ENCODE results near the gene MPPED1.
A peak's percentile ranks its signal among the peaks of the same experiment; 100 is the strongest.

MPPED1 gene

GRCh38 chr22:43479301-43479950, 67.6 kb downstream of the MPPED1 start:
- no peak for DNase-seq

- DNase-seq, result no peak
Measured at GRCh38 chr22:43479962-43480361, 68.1 kb downstream of the MPPED1 start.

GRCh38 chr22:43481568-43482317, 69.9 kb downstream of the MPPED1 start:
- peak; percentile 54 for DNase-seq

- DNase-seq, result no peak
Measured at GRCh38 chr22:43482318-43482625, 70.5 kb downstream of the MPPED1 start.

- no peak for DNase-seq
Measured at GRCh38 chr22:43483266-43483665, 71.5 kb downstream of the MPPED1 start.

- DNase-seq, result no peak
Measured at GRCh38 chr22:43483669-43484068, 71.9 kb downstream of the MPPED1 start.

GRCh38 chr22:43484227-43484626, 72.4 kb downstream of the MPPED1 start:
- DNase-seq, result no peak

- no peak for DNase-seq
Measured at GRCh38 chr22:43485502-43486089, 73.8 kb downstream of the MPPED1 start.

GRCh38 chr22:43487311-43488030, 75.7 kb downstream of the MPPED1 start:
- DNase-seq, result no peak

- DNase-seq, result no peak
Measured at GRCh38 chr22:43488031-43488866, 76.4 kb downstream of the MPPED1 start.

GRCh38 chr22:43488937-43489336, 77.1 kb downstream of the MPPED1 start:
- no peak for DNase-seq

- peak; percentile 36 for DNase-seq
Measured at GRCh38 chr22:43490311-43490710, 78.5 kb downstream of the MPPED1 start.

GRCh38 chr22:43491177-43491576, 79.4 kb downstream of the MPPED1 start:
- DNase-seq, result no peak

- DNase-seq, result no peak
Measured at GRCh38 chr22:43491737-43492136, 79.9 kb downstream of the MPPED1 start.

- DNase-seq, result no peak
Measured at GRCh38 chr22:43493297-43493696, 81.5 kb downstream of the MPPED1 start.

- DNase-seq, result no peak
Measured at GRCh38 chr22:43497956-43498855, 86.4 kb downstream of the MPPED1 start.

GRCh38 chr22:43498856-43499253, 87.0 kb downstream of the MPPED1 start:
- DNase-seq, result no peak

GRCh38 chr22:43500792-43501785, 89.3 kb downstream of the MPPED1 start:
- DNase-seq, result peak; percentile 62

GRCh38 chr22:43501878-43502277, 90.1 kb downstream of the MPPED1 start:
- peak; percentile 87 for DNase-seq

GRCh38 chr22:43502306-43502874, 90.6 kb downstream of the MPPED1 start:
- peak; percentile 67 for DNase-seq
